ENCODE data around the gene MED29. TPM values are rescaled to one million over a fixed set of nuclear protein-coding genes. Genes with fewer than 3 reads are reported as not detected.

The MED29 gene
- total RNA-seq, 2 donors from 2014 or later: 29.3 to 86.1 TPM

DNA sequence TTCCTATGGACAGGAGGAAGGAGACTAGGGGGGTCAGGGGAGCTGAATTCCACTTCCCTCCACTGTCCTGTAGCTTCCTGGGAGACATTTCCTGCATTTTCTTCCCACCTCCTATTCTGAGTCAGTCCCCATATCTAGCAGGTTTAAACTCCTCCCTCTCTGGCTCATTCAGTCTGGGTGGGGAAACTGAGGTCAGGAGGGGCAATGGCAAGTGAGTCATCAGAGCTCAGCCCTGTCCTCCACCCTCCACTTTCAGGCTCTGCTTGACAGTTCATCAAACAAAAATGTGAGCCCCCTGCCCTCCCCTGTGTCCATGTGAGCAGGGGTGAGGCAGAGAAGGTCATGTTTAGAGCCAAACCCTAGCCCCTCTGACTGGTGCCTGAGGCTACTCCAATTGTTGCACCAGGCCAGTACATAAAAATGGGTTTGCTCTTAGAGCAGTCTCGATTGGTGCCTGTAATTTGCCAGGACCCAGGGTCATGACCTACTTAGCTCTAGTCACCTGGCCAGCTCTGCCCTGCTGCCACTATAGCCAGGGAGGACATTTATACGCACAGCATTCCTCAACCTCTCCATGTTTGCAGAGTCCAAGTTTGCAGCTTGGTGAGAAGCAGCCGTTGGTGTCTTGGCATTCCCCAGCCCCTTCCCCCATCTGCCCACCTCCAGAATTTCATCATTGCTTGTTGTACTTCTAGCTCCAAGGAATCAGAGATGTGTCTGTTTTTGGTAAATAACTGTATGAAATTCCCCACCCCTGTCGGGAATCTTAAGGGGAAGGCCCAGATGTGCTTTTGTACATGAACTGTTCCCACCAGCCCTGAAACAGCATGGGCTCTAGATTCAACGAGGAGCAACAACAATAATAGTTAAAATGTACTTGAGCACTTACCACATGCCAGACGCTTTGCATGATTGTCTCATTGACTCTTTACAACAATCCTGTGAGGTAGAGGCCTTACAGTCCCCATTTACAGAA, 28.2 kb upstream of the MED29 start:
- Histone ChIP-seq H3K36me3 (peaks cover 23% of the 10 kb centered on the region), H3K27ac (peak overlapping the region in 1 of 2 donors; percentile 37)
- ATAC-seq (ENCODE audit: insufficient number of reproducible peaks, low FRiP score, low read depth): peak; percentile 59

DNA sequence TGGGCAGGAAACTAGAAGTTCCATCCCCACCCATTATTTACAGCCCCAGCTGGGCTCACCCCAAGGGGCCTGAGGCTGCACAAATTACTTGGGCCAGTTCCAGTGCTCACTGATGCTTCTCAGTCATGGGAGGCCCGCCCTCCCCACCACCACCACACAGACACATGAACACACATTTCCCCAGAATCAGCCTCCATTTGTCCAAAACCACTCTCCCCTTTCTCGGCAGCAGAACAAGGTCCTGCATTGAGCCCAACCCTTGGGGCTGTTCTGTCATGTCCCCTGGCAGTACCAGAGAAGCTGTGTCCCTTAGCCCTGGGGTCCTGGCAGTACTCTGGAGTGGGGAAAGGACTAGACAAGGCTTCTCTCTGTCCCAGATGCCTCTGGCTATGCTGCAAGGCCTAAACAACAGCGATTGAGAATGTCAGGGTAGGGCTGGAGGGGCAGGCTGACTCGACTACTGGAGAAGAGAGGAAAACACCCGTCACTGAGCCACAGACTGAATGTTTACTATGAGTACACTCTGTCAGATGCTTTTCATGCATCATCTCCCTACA, 27.2 kb upstream of the MED29 start:
- ATAC-seq (ENCODE audit: insufficient number of reproducible peaks, low FRiP score, low read depth): no peak
- peaks cover 0 to 7% of the 10 kb centered on the region in 2 donors for H3K4me1 ChIP-seq (ENCODE audit: control insufficient read depth in 1 of 2, low read depth in 2 of 2)
- H3K27me3 ChIP-seq (replicated peaks; ENCODE audit: insufficient read depth): no peaks in the 10 kb centered on the region
- no peak overlapping the region for H3K27ac ChIP-seq
- no peaks in the 10 kb centered on the region for H3K9me3 ChIP-seq
- no peak for DNase-seq (ENCODE audit: low spot score)
- peaks cover 17% of the 10 kb centered on the region for H3K36me3 ChIP-seq
- TF ChIP-seq, protein P1, sequence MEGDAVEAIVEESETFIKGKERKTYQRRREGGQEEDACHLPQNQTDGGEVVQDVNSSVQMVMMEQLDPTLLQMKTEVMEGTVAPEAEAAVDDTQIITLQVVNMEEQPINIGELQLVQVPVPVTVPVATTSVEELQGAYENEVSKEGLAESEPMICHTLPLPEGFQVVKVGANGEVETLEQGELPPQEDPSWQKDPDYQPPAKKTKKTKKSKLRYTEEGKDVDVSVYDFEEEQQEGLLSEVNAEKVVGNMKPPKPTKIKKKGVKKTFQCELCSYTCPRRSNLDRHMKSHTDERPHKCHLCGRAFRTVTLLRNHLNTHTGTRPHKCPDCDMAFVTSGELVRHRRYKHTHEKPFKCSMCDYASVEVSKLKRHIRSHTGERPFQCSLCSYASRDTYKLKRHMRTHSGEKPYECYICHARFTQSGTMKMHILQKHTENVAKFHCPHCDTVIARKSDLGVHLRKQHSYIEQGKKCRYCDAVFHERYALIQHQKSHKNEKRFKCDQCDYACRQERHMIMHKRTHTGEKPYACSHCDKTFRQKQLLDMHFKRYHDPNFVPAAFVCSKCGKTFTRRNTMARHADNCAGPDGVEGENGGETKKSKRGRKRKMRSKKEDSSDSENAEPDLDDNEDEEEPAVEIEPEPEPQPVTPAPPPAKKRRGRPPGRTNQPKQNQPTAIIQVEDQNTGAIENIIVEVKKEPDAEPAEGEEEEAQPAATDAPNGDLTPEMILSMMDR (IDR thresholded peaks at IDR 0.05): no peak
- no peak overlapping the region for H3K4me3 ChIP-seq

More for the DNA sequence above, 28.2 kb upstream of the MED29 start:
- DNase-seq (ENCODE audit: low spot score): no peak
- TF ChIP-seq, protein P1 (IDR thresholded peaks at IDR 0.05): no peak
- Histone ChIP-seq H3K27me3 (replicated peaks; ENCODE audit: insufficient read depth) (no peaks in the 10 kb centered on the region), H3K4me1 (ENCODE audit: control insufficient read depth in 1 of 2, low read depth in 2 of 2) (peaks cover 0 to 7% of the 10 kb centered on the region in 2 donors), H3K9me3 (no peaks in the 10 kb centered on the region), H3K4me3 (no peak overlapping the region)

DNA sequence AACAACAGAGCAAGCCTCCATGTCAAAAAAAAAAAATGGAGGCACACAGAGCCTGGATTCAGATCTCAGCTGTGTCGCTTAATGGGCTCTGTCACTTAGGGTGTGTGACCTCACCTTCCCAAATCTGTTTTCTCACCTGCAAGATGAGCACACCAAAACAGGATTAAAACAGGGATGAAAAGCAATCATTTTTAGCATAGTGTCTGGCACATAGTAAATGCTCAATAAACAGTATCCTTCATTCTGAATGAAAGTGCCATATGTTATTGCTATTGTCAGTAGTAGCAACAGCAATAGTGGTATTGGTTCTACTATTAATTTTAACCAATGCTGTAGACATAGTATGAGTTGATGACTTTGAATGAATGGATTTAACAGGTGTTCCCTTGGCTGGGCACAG, 25.6 kb upstream of the MED29 start:
- ATAC-seq (ENCODE audit: insufficient number of reproducible peaks, low FRiP score, low read depth): no peak
- Histone ChIP-seq H3K4me1 (ENCODE audit: control insufficient read depth in 1 of 2, low read depth in 2 of 2) (peaks cover 0 to 7% of the 10 kb centered on the region in 2 donors), H3K27me3 (replicated peaks; ENCODE audit: insufficient read depth) (no peaks in the 10 kb centered on the region), H3K27ac (no peak overlapping the region), H3K4me3 (no peak overlapping the region), H3K9me3 (no peaks in the 10 kb centered on the region), H3K36me3 (peaks cover 17% of the 10 kb centered on the region)
- no peak for DNase-seq (ENCODE audit: low spot score)
- TF ChIP-seq, protein P1 (IDR thresholded peaks at IDR 0.05): no peak

- Histone ChIP-seq H3K36me3 (peaks cover 10% of the 10 kb centered on the region), H3K4me1 (ENCODE audit: control insufficient read depth in 1 of 2, low read depth in 2 of 2) (peaks cover 12 to 27% of the 10 kb centered on the region in 2 donors), H3K4me3 (no peak overlapping the region), H3K27me3 (replicated peaks; ENCODE audit: insufficient read depth) (no peaks in the 10 kb centered on the region), H3K27ac (no peak overlapping the region), H3K9me3 (no peaks in the 10 kb centered on the region)
- DNase-seq (ENCODE audit: low spot score): no peak
- TF ChIP-seq, protein P1 (IDR thresholded peaks at IDR 0.05): no peak
- ATAC-seq (ENCODE audit: insufficient number of reproducible peaks, low FRiP score, low read depth): no peak
These were observed 22.0 kb upstream of the MED29 start for GRCh38 chr19:39369200-39369599.

DNA sequence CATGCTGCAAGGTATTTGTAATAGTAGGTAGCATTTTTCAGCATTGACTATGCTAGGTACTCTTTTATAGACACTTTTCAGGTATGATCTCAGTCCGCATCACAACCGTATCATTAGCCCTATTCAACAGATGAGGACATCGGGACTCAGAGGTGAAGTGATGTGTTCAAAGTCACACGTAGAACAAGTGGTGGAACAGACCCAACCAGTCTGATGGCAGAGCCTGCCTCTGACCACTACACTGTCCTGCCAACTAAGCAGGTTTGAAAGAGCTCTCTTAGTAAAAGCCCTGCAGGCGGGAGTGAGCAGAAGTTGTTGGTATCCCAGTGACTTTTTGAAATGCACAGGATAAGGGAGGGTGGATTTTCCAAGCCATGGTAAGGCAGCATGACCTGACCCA, 20.4 kb upstream of the MED29 start:
- peaks cover 12 to 28% of the 10 kb centered on the region in 2 donors for H3K4me1 ChIP-seq (ENCODE audit: control insufficient read depth in 1 of 2, low read depth in 2 of 2)
- no peaks in the 10 kb centered on the region for H3K9me3 ChIP-seq
- H3K27me3 ChIP-seq (replicated peaks; ENCODE audit: insufficient read depth): no peaks in the 10 kb centered on the region
- no peak overlapping the region for H3K4me3 ChIP-seq
- H3K36me3 ChIP-seq: peaks cover 13% of the 10 kb centered on the region
- ATAC-seq (ENCODE audit: insufficient number of reproducible peaks, low FRiP score, low read depth): no peak
- DNase-seq (ENCODE audit: low spot score): no peak
- TF ChIP-seq, protein P1 (IDR thresholded peaks at IDR 0.05): no peak
- peak overlapping the region; percentile 70 to 99 for H3K27ac ChIP-seq

Measured in thoracic aorta (tissue), 2 donors.